Fibroblast of villous mesenchyme (primary cell): ENCODE data around the gene CCDC59. TPM values are rescaled to one million over a fixed set of nuclear protein-coding genes. Genes with fewer than 3 reads are reported as not detected.
A peak's percentile ranks its signal among the peaks of the same experiment; 100 is the strongest.
"Not testable (repeated sequence)": the region's sequence is repeated elsewhere in the genome, so short reads cannot be mapped to it uniquely, and the experiment has no call there.

ENCODE experiments used
- DNase-seq: peaks from one replicate; pipeline ENCODE4 v3.0.0-alpha.2; 2010; ENCODE audit warnings: low read depth
- H3K4me3 ChIP-seq: 2 replicates; pipeline ENCODE4 v1.5.1; 2011; ENCODE audit warnings: low read depth, mild to moderate bottlenecking, low read length
- CTCF ChIP-seq: IDR thresholded peaks from 2 replicates; pipeline ENCODE4 v1.5.1; 2012; ENCODE audit warnings: low read depth, mild to moderate bottlenecking, low read length; ENCODE audit not compliant: insufficient read depth
- total RNA-seq: library from RNA; depleted of rRNA; stranded (reverse); fragments of >200 nt; gene quantifications from 2 replicates; pipeline ENCODE4 v1.2.3, GENCODE V29; 2012

The CCDC59 gene
- total RNA-seq, 1 donor = 47.5 TPM

GRCh38 chr12:82378997-82379396 lies 20.8 kb upstream of the CCDC59 start:
- no peak for TF ChIP-seq CTCF
- no peak for DNase-seq
- no peak overlapping the region for H3K4me3 ChIP-seq

- no peak for TF ChIP-seq CTCF
- DNase-seq = no peak
- no peak overlapping the region for H3K4me3 ChIP-seq
Observed at GRCh38 chr12:82375201-82375600, 17.0 kb upstream of the CCDC59 start.

GRCh38 chr12:82366197-82366596 lies 8.0 kb upstream of the CCDC59 start:
- no peak for TF ChIP-seq CTCF
- H3K4me3 ChIP-seq = no peak overlapping the region
- peak; percentile 16 for DNase-seq

GRCh38 chr12:82363990-82364389 lies 5.8 kb upstream of the CCDC59 start:
- no peak overlapping the region for H3K4me3 ChIP-seq
- TF ChIP-seq CTCF = no peak
- DNase-seq = no peak

- H3K4me3 ChIP-seq = no peak overlapping the region
- no peak for TF ChIP-seq CTCF
- no peak for DNase-seq
Observed at GRCh38 chr12:82361461-82361915, 3.3 kb upstream of the CCDC59 start.

GRCh38 chr12:82360834-82361233 lies 2.6 kb upstream of the CCDC59 start:
- not testable (repeated sequence) for DNase-seq, H3K4me3 ChIP-seq

GRCh38 chr12:82359115-82359478 lies 910 bp upstream of the CCDC59 start:
- H3K4me3 ChIP-seq = peak overlapping the region; percentile 72
- peak; percentile 55 for DNase-seq
- TF ChIP-seq CTCF = no peak
